Activated CD4-positive, CD25-positive, alpha-beta regulatory T cell treated with anti-CD3 and anti-CD28 coated beads, Interleukin-2, amount 50 U/mL, for 72 hours (primary cell): ENCODE results near the gene PRPSAP1.
"Not testable (repeated sequence)": the region's sequence is repeated elsewhere in the genome, so short reads cannot be mapped to it uniquely, and the experiment has no call there.

Source experiments
- DNase-seq: peaks from one replicate; pipeline ENCODE4 v3.0.0; 2021

Gene PRPSAP1

GRCh38 chr17:76314392-76315227, 39.1 kb downstream of the PRPSAP1 start:
- no peak for DNase-seq

- no peak for DNase-seq
Observed at GRCh38 chr17:76312735-76313134, 41.0 kb downstream of the PRPSAP1 start.

- no peak for DNase-seq
Observed at GRCh38 chr17:76309461-76309860, 44.3 kb downstream of the PRPSAP1 start.

GRCh38 chr17:76307966-76308338, 45.8 kb downstream of the PRPSAP1 start, which contains the start of gene QRICH2:
QRICH2 (minus strand) TSS chr17:76308276; CDS start chr17:76307998, 278 bp downstream.
- DNase-seq, result no peak

- no peak for DNase-seq
Observed at GRCh38 chr17:76307299-76307965, 46.3 kb downstream of the PRPSAP1 start.

GRCh38 chr17:76305135-76305454, 48.6 kb downstream of the PRPSAP1 start:
- not testable (repeated sequence) for DNase-seq

GRCh38 chr17:76304226-76305134, 49.2 kb downstream of the PRPSAP1 start:
- no peak for DNase-seq

- DNase-seq, result no peak
Observed at GRCh38 chr17:76297436-76297835, 56.3 kb downstream of the PRPSAP1 start.

- no peak for DNase-seq
Observed at GRCh38 chr17:76296889-76297288, 56.8 kb downstream of the PRPSAP1 start.

- no peak for DNase-seq
Observed at GRCh38 chr17:76296186-76296585, 57.5 kb downstream of the PRPSAP1 start.

GRCh38 chr17:76293106-76293505, 60.6 kb downstream of the PRPSAP1 start:
- no peak for DNase-seq

GRCh38 chr17:76292567-76292966, 61.1 kb downstream of the PRPSAP1 start:
- DNase-seq, result no peak

GRCh38 chr17:76281573-76282371, 71.9 kb downstream of the PRPSAP1 start:
- DNase-seq, result no peak

- DNase-seq, result no peak
Observed at GRCh38 chr17:76280650-76281049, 73.1 kb downstream of the PRPSAP1 start.

- DNase-seq, result no peak
Observed at GRCh38 chr17:76279742-76280287, 73.9 kb downstream of the PRPSAP1 start.

- DNase-seq, result peak; percentile 90
Observed at GRCh38 chr17:76278952-76279741, 74.6 kb downstream of the PRPSAP1 start.

GRCh38 chr17:76278268-76278908, 75.3 kb downstream of the PRPSAP1 start:
- no peak for DNase-seq

GRCh38 chr17:76277300-76278267, 76.1 kb downstream of the PRPSAP1 start:
- DNase-seq, result no peak
